HCT116 (cell line): ENCODE data around the gene MIER2. TPM values are rescaled to one million over a fixed set of nuclear protein-coding genes. Genes with fewer than 3 reads are reported as not detected.

Experiments used
- ATAC-seq: fragments of 200-7000 bp; cut with Tn5 transposase; 2 replicates; pipeline ENCODE4 v1.9.1; 2020; ENCODE audit warnings: mild to moderate bottlenecking, moderate library complexity
- BruUV-seq: library from RNA; stranded (reverse); fragments of 400-500 nt; replicated peaks from 2 replicates; lab custom pipeline; 2021; lab: Mats Ljungman, UMichigan
- CTCF ChIA-PET: fragments of 300-600 bp; sonication (Branson Sonifier 250); formaldehyde crosslinking; loops from one replicate; lab custom pipeline; 2021; ENCODE audit warnings: antibody characterized with exemption; lab: Charles Lee
- POLR2A ChIA-PET: fragments of 300-600, 350-600 bp; sonication (Branson Sonifier 250); formaldehyde crosslinking; loops from one replicate; lab custom pipeline; 2021; ENCODE audit warnings: antibody characterized with exemption; lab: Charles Lee
- RAD21 ChIA-PET, 2 experiments: fragments of 300-600 bp; sonication (Branson Sonifier 250); formaldehyde crosslinking; loops; one replicate each; lab custom pipeline; 2023; ENCODE audit warnings: low total read pairs in 2 of 2; ENCODE audit not compliant: uncharacterized antibody in 2 of 2, unreplicated experiment in 2 of 2, low non-redundant PET in 1 of 2; lab: Charles Lee
- DNase-seq: peaks from one replicate; pipeline ENCODE4 v3.0.0-alpha.2; 2010; ENCODE audit warnings: low read depth, low spot score
- H2AFZ ChIP-seq: fragments of 200-600 bp; shearing (Covaris generic), sonication (generic); 2 replicates; pipeline ENCODE4 v1.6.1; 2017; ENCODE audit warnings: low read depth, mixed run types, mixed read lengths, antibody characterized with exemption, low read length; ENCODE audit not compliant: poor library complexity, severe bottlenecking
- H3K27ac ChIP-seq: 2 replicates; pipeline ENCODE4 v1.5.1; 2012; ENCODE audit warnings: low read depth, low read length
- H3K27me3 ChIP-seq: fragments of 200-600 bp; sonication (generic); 2 replicates; pipeline ENCODE4 v1.6.1; 2016; ENCODE audit warnings: mixed run types, low read length, mixed read lengths; ENCODE audit not compliant: insufficient read depth
- H3K36me3 ChIP-seq, 2 experiments: fragments of 200-500 bp in 1 of 2; fragments of 200-600 bp in 1 of 2; sonication (Bioruptor generic) in 1 of 2; sonication (generic) in 1 of 2; 2 replicates each; pipeline versions ENCODE4 v1.5.1 to v1.6.1; 2014 to 2016; ENCODE audit warnings: low read length in 2 of 2, inconsistent platforms in 1 of 2, mixed read lengths in 1 of 2, mixed run types in 1 of 2; ENCODE audit not compliant: insufficient read depth in 2 of 2, control insufficient read depth in 1 of 2
- H3K4me1 ChIP-seq, 2 experiments: fragments of 200-600 bp in 1 of 2; sonication (generic) in 1 of 2; 2 replicates each; pipeline versions ENCODE4 v1.5.1 to v1.6.1; 2012 to 2017; ENCODE audit warnings: low read length in 2 of 2, inconsistent platforms in 1 of 2, mild to moderate bottlenecking in 1 of 2, mixed read lengths in 1 of 2, mixed run types in 1 of 2, moderate library complexity in 1 of 2; ENCODE audit not compliant: insufficient read depth in 2 of 2, control insufficient read depth in 1 of 2
- H3K4me2 ChIP-seq: fragments of 200-600 bp; sonication (generic); 2 replicates; pipeline ENCODE4 v1.6.1; 2017; ENCODE audit warnings: mixed run types, low read length, mixed read lengths
- H3K4me3 ChIP-seq, 2 experiments: fragments of 200-600 bp in 1 of 2; sonication (generic) in 1 of 2; replicated peaks in 1 of 2; 2 replicates each; pipeline ENCODE4 v1.5.1; 2011 to 2016; ENCODE audit warnings: low read length in 2 of 2, control low read depth in 1 of 2, low read depth in 1 of 2, mild to moderate bottlenecking in 1 of 2, mixed read lengths in 1 of 2, mixed run types in 1 of 2
- H3K79me2 ChIP-seq: fragments of 200-600 bp; sonication (generic); 2 replicates; pipeline ENCODE4 v1.6.1; 2017; ENCODE audit warnings: mild to moderate bottlenecking, mixed run types, low read length, moderate library complexity, mixed read lengths; ENCODE audit not compliant: insufficient read depth
- H3K9ac ChIP-seq: fragments of 200-600 bp; sonication (generic); 2 replicates; pipeline ENCODE4 v1.6.1; 2016; ENCODE audit warnings: low read length, mixed read lengths
- H3K9me2 ChIP-seq: fragments of 200-600 bp; sonication (generic), shearing (Covaris generic); 2 replicates; pipeline ENCODE4 v1.6.1; 2017; ENCODE audit warnings: mixed run types, mild to moderate bottlenecking, moderate library complexity; ENCODE audit not compliant: insufficient read depth
- H3K9me3 ChIP-seq, 2 experiments: fragments of 200-500 bp in 1 of 2; fragments of 200-600 bp in 1 of 2; sonication (Bioruptor generic) in 1 of 2; sonication (generic) in 1 of 2; 2 replicates each; pipeline ENCODE4 v1.6.1; 2014 to 2017; ENCODE audit warnings: low read length in 2 of 2, mixed read lengths in 2 of 2, inconsistent platforms in 1 of 2, low read depth in 1 of 2, mild to moderate bottlenecking in 1 of 2, mixed run types in 1 of 2, moderate library complexity in 1 of 2; ENCODE audit not compliant: control insufficient read depth in 1 of 2, insufficient read depth in 1 of 2
- H4K20me1 ChIP-seq: fragments of 200-600 bp; sonication (generic), shearing (Covaris generic); 2 replicates; pipeline ENCODE4 v1.6.1; 2017; ENCODE audit warnings: mixed run types, mild to moderate bottlenecking, moderate library complexity; ENCODE audit not compliant: insufficient read depth
- CBX3 ChIP-seq: IDR thresholded peaks from 2 replicates; pipeline ENCODE4 v1.6.1; 2012; ENCODE audit warnings: low read depth
- EGR1 ChIP-seq: IDR thresholded peaks from 2 replicates; pipeline ENCODE4 v1.6.1; 2012; ENCODE audit warnings: low read depth
- ELF1 ChIP-seq: IDR thresholded peaks from 2 replicates; pipeline ENCODE4 v1.6.1; 2012; ENCODE audit warnings: low read depth, borderline replicate concordance
- FOSL1 ChIP-seq: IDR thresholded peaks from 2 replicates; pipeline ENCODE4 v1.6.1; 2012; ENCODE audit warnings: low read depth
- JUND ChIP-seq: IDR thresholded peaks from 2 replicates; pipeline ENCODE4 v1.6.1; 2012
- REST ChIP-seq: IDR thresholded peaks from 2 replicates; pipeline ENCODE4 v1.6.1; 2012; ENCODE audit warnings: low read depth
- TCF7L2 ChIP-seq: IDR thresholded peaks from 2 replicates; pipeline ENCODE4 v1.7.0; 2011; ENCODE audit warnings: borderline replicate concordance, inconsistent platforms; ENCODE audit not compliant: insufficient read depth, insufficient read length; ENCODE audit errors: extremely low read depth
- YY1 ChIP-seq: IDR thresholded peaks from 2 replicates; pipeline ENCODE4 v1.6.1; 2011; ENCODE audit warnings: low read length, low read depth, moderate library complexity, mild to moderate bottlenecking; ENCODE audit not compliant: insufficient replicate concordance; ENCODE audit errors: extremely low read depth
- ZBTB33 ChIP-seq: IDR thresholded peaks from 2 replicates; pipeline ENCODE4 v1.6.1; 2011; ENCODE audit warnings: mild to moderate bottlenecking, low read length, moderate library complexity; ENCODE audit not compliant: insufficient replicate concordance; ENCODE audit errors: extremely low read depth
- intact Hi-C: fragments of 100-400 bp; cut with micrococcal nuclease; formaldehyde crosslinking; loops from 2 replicates; pipeline ENCODE4 v1.10.0; 2022
- total RNA-seq: library from RNA; stranded (reverse); gene quantifications from one replicate; pipeline ENCODE4 v1.2.1, GENCODE V29; 2021; ENCODE audit not compliant: unreplicated experiment

Gene MIER2
- total RNA-seq, 1 experiment from 2014 or later, result 41.5 TPM

- TF ChIP-seq REST (no peak), ELF1 (no peak), YY1 (no peak), CBX3 (no peak), FOSL1 (no peak), JUND (no peak), EGR1 (no peak)
- TF ChIP-seq, all 23 proteins: peak for 0
These were observed 19.2 kb downstream of the MIER2 start (continued) for GRCh38 chr19:325173-325936.

GRCh38 chr19:324716-325115 is 19.9 kb downstream of the MIER2 start:
- peaks cover 8% of the 10 kb centered on the region for H3K79me2 ChIP-seq
- CTCF ChIA-PET, result no interaction called here
- H4K20me1 ChIP-seq, result no peaks in the 10 kb centered on the region
- POLR2A ChIA-PET, result no interaction called here
- H3K9me2 ChIP-seq, result no peaks in the 10 kb centered on the region
- intact Hi-C loops, result no loop called here
- peaks cover 34 to 78% of the 10 kb centered on the region in 2 experiments for H3K36me3 ChIP-seq
- no peak for DNase-seq
- no TSS peak for BruUV-seq
- H3K9me3 ChIP-seq, result peaks cover 10 to 12% of the 10 kb centered on the region in 2 experiments; a peak in 2 of 4 replicates
- TF ChIP-seq ZBTB33 (no peak), CBX3 (no peak), TCF7L2 (no peak)
- H3K4me3 ChIP-seq, result no peak overlapping the region
- no peak overlapping the region for H3K9ac ChIP-seq
- no peaks in the 10 kb centered on the region for H3K4me1 ChIP-seq
- H3K4me2 ChIP-seq, result no peak overlapping the region
- H2AFZ ChIP-seq, result no peak overlapping the region
- H3K27ac ChIP-seq, result no peak overlapping the region
- RAD21 ChIA-PET, result no interaction called here
- no peaks in the 10 kb centered on the region for H3K27me3 ChIP-seq
- no peak for ATAC-seq
